ENCODE results near the gene OR10A5. TPM values are rescaled to one million over a fixed set of nuclear protein-coding genes. Genes with fewer than 3 reads are reported as not detected.
A peak's percentile ranks its signal among the peaks of the same experiment; 100 is the strongest.

Gene OR10A5
- total RNA-seq, 1 donor from 2014 or later, result not detected

DNA sequence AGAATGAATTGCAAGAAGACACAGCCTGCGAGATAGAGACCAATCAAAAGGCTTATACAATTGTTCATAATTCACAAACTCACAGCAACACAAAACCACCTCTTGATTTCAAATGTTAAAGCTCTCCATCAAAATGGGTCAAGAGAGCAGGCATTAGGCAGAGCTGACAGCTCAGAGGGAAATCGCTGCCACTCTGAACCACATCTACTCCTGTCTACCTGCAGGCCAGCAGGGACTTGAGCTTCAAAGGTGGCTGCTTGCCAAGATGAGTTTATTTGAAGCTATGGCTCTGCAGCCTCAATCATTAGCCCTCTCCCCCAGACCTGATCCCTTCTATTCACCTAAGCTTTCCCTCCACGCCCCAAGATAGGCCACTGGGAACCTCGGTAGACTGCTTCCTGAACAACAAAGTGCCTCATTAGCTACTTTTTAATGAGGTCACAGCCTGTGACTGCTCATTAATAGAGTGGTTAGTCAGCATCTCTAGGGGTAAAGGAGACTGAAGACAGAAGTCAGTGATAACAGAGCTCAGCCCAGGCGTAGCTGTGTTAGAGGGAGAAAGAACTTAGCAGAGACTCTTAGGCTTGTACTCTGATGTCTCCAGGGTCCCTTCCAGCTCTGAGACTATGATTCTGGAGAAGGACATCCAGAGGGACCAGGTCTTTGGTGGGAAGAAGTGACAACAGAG, 21.2 kb upstream of the OR10A5 start:
- no peaks in the 10 kb centered on the region for H3K4me1 ChIP-seq
- no peaks in the 10 kb centered on the region for H3K36me3 Mint-ChIP-seq
- peaks cover 3% of the 10 kb centered on the region for H3K9me3 Mint-ChIP-seq
- H3K36me3 ChIP-seq, result no peaks in the 10 kb centered on the region
- TF ChIP-seq EZH2 (IDR thresholded peaks at IDR 0.05) (no peak), EZH2phosphoT487 (IDR thresholded peaks at IDR 0.05) (no peak)
- TF ChIP-seq, protein P1, sequence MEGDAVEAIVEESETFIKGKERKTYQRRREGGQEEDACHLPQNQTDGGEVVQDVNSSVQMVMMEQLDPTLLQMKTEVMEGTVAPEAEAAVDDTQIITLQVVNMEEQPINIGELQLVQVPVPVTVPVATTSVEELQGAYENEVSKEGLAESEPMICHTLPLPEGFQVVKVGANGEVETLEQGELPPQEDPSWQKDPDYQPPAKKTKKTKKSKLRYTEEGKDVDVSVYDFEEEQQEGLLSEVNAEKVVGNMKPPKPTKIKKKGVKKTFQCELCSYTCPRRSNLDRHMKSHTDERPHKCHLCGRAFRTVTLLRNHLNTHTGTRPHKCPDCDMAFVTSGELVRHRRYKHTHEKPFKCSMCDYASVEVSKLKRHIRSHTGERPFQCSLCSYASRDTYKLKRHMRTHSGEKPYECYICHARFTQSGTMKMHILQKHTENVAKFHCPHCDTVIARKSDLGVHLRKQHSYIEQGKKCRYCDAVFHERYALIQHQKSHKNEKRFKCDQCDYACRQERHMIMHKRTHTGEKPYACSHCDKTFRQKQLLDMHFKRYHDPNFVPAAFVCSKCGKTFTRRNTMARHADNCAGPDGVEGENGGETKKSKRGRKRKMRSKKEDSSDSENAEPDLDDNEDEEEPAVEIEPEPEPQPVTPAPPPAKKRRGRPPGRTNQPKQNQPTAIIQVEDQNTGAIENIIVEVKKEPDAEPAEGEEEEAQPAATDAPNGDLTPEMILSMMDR (IDR thresholded peaks at IDR 0.05), result no peak
- no peaks in the 10 kb centered on the region for H4K20me1 ChIP-seq (ENCODE audit: low read depth)
- H3F3A ChIP-seq (ENCODE audit: low read depth), result no peaks in the 10 kb centered on the region
- no peaks in the 10 kb centered on the region for H3K79me2 ChIP-seq (ENCODE audit: low read depth)
- no peak overlapping the region for H3K4me3 ChIP-seq
- peak overlapping the region; percentile 6 for H2AFZ ChIP-seq (replicated peaks)
- H3K4me2 ChIP-seq, result no peak overlapping the region
- H3K9me3 ChIP-seq (ENCODE audit: low read depth), result no peaks in the 10 kb centered on the region
- peaks cover 3% of the 10 kb centered on the region for H3K27me3 Mint-ChIP-seq (ENCODE audit: insufficient read depth, low read depth)
- no peak overlapping the region for H3K27ac ChIP-seq
- H3K9ac ChIP-seq, result no peak overlapping the region
- H3K4me1 Mint-ChIP-seq, result no peaks in the 10 kb centered on the region
- no peak for DNase-seq (ENCODE audit: low spot score)
- no peaks in the 10 kb centered on the region for H3K27me3 ChIP-seq
- H3K4me3 Mint-ChIP-seq, result no peak overlapping the region
- no peak overlapping the region for H3K27ac Mint-ChIP-seq

DNA sequence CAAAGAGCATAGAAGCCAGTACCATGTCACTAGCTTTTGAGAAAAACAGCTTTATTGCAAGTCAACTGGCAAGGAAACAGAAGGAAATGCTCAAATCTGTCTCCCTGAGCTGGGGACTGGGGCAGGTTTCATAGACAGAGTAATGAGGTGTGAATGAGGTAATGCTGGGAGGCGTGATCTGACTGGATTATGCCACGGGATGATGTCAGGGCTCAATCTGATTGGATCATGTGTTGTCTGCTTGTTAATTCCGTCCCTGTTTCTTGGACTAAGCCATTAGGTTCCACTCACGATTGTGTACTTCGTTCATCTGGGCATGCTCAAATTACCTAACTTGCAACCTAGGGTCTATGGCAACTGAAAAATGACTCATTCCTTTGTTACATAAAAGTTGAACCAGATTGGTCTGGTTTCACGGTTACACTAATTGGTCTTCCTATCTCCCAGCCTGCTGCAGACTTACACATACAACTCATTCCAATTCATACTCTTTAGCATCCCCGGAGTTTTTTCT, 20.2 kb upstream of the OR10A5 start:
- no peaks in the 10 kb centered on the region for H3K4me1 Mint-ChIP-seq
- TF ChIP-seq EZH2phosphoT487 (IDR thresholded peaks at IDR 0.05) (no peak), EZH2 (IDR thresholded peaks at IDR 0.05) (no peak)
- TF ChIP-seq, protein P1 (IDR thresholded peaks at IDR 0.05), result no peak
- no peak overlapping the region for H2AFZ ChIP-seq (replicated peaks)

DNA sequence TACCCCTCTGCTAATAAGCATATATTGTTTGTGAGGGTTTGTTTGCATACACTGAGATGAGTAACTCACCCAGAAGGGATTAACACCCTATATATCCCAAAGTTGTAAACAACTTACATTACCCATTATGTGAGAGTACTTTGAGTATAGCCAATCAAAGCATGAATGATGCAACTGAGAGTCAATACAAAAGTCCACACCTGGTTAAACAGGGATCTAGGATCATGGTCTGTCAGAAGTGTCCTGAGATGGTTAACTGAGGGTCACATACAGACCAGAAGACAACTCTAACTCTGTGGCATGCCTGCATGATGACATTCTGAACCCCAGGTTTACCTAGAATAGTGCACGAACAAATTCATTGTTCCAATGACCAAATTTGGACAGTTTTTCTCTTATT, 17.4 kb upstream of the OR10A5 start:
- peaks cover 3% of the 10 kb centered on the region for H3K27me3 Mint-ChIP-seq (ENCODE audit: insufficient read depth, low read depth)
- H3K4me3 Mint-ChIP-seq, result no peak overlapping the region
- no peak overlapping the region for H2AFZ ChIP-seq (replicated peaks)
- H3K4me1 Mint-ChIP-seq, result peaks cover 2% of the 10 kb centered on the region
- H3K27ac ChIP-seq, result no peak overlapping the region
- H3K9me3 Mint-ChIP-seq, result no peaks in the 10 kb centered on the region
- peaks cover under 1% of the 10 kb centered on the region for H3K4me1 ChIP-seq
- H3F3A ChIP-seq (ENCODE audit: low read depth), result no peaks in the 10 kb centered on the region
- no peak overlapping the region for H3K4me2 ChIP-seq
- no peaks in the 10 kb centered on the region for H3K36me3 ChIP-seq
- no peaks in the 10 kb centered on the region for H3K27me3 ChIP-seq
- H3K9me3 ChIP-seq (ENCODE audit: low read depth), result no peaks in the 10 kb centered on the region
- H4K20me1 ChIP-seq (ENCODE audit: low read depth), result no peaks in the 10 kb centered on the region
- no peak overlapping the region for H3K9ac ChIP-seq
- no peaks in the 10 kb centered on the region for H3K79me2 ChIP-seq (ENCODE audit: low read depth)
- H3K4me3 ChIP-seq, result no peak overlapping the region
- H3K36me3 Mint-ChIP-seq, result no peaks in the 10 kb centered on the region
- no peak overlapping the region for H3K27ac Mint-ChIP-seq
- DNase-seq (ENCODE audit: low spot score), result no peak
- TF ChIP-seq EZH2 (IDR thresholded peaks at IDR 0.05) (no peak), EZH2phosphoT487 (IDR thresholded peaks at IDR 0.05) (no peak)
- TF ChIP-seq, protein P1 (IDR thresholded peaks at IDR 0.05), result no peak

More for the DNA sequence above, 20.2 kb upstream of the OR10A5 start:
- no peaks in the 10 kb centered on the region for H3K9me3 ChIP-seq (ENCODE audit: low read depth)
- Mint-ChIP-seq H3K27ac (no peak overlapping the region), H3K27me3 (ENCODE audit: insufficient read depth, low read depth) (peaks cover 3% of the 10 kb centered on the region), H3K4me3 (no peak overlapping the region), H3K9me3 (peaks cover under 1% of the 10 kb centered on the region), H3K36me3 (no peaks in the 10 kb centered on the region)
- H3K4me1 ChIP-seq, result no peaks in the 10 kb centered on the region
- no peaks in the 10 kb centered on the region for H3K36me3 ChIP-seq
- H4K20me1 ChIP-seq (ENCODE audit: low read depth), result no peaks in the 10 kb centered on the region
- no peaks in the 10 kb centered on the region for H3K79me2 ChIP-seq (ENCODE audit: low read depth)
- H3F3A ChIP-seq (ENCODE audit: low read depth), result no peaks in the 10 kb centered on the region
- H3K4me3 ChIP-seq, result no peak overlapping the region
- H3K27me3 ChIP-seq, result no peaks in the 10 kb centered on the region
- no peak overlapping the region for H3K27ac ChIP-seq
- no peak overlapping the region for H3K9ac ChIP-seq
- no peak overlapping the region for H3K4me2 ChIP-seq
- DNase-seq (ENCODE audit: low spot score), result no peak

Measured in neural progenitor cell (in vitro differentiated cells).